K562 (cell line): ENCODE data around the gene ZNF74. TPM values are rescaled to one million over a fixed set of nuclear protein-coding genes. Genes with fewer than 3 reads are reported as not detected.
A peak's percentile ranks its signal among the peaks of the same experiment; 100 is the strongest.

Experiments
- EHMT2 ChIP-seq: fragments of 450-650 bp; IDR thresholded peaks from 2 replicates; pipeline ENCODE4 v1.6.1; 2018; ENCODE audit warnings: antibody characterized with exemption
- FOXP1 ChIP-seq: sonication (generic); formaldehyde crosslinking; IDR thresholded peaks from 2 replicates; pipeline ENCODE4 v1.8.0; 2022; ENCODE audit warnings: mild to moderate bottlenecking, missing genetic modification reagents
- KLF1 ChIP-seq: fragments of 450-650 bp; IDR thresholded peaks from 2 replicates; pipeline ENCODE4 v1.6.1; 2016; ENCODE audit warnings: missing genetic modification characterization, missing compliant biosample characterization
- MECOM ChIP-seq: fragments of 250-450 bp; sonication (Bioruptor Pico); IDR thresholded peaks from 2 replicates; pipeline ENCODE4 v1.8.0; 2022; ENCODE audit warnings: inconsistent platforms
- NR2C1 ChIP-seq, 2 experiments: fragments of 450-650 bp; IDR thresholded peaks; 2 replicates each; pipeline ENCODE4 v1.6.1; 2017; ENCODE audit warnings: mild to moderate bottlenecking in 2 of 2, antibody characterized with exemption in 1 of 2, inconsistent platforms in 1 of 2, missing compliant biosample characterization in 1 of 2, missing genetic modification characterization in 1 of 2
- OTX1 ChIP-seq: fragments of 450-650 bp; formaldehyde crosslinking; IDR thresholded peaks from 2 replicates; pipeline ENCODE4 v1.4.0; 2022; ENCODE audit warnings: mild to moderate bottlenecking
- PHB ChIP-seq: fragments of 250-450 bp; sonication (Bioruptor Pico); IDR thresholded peaks from 2 replicates; pipeline ENCODE4 v1.5.0; 2021
- PRDM10 ChIP-seq: fragments of 450-650 bp; IDR thresholded peaks from 2 replicates; pipeline ENCODE4 v1.6.1; 2018; ENCODE audit not compliant: partially characterized antibody
- STAG1 ChIP-seq: sonication (generic); formaldehyde crosslinking; IDR thresholded peaks from 2 replicates; pipeline ENCODE4 v1.5.0; 2020; ENCODE audit warnings: missing genetic modification reagents, borderline replicate concordance
- THAP12 ChIP-seq: fragments of 250-450 bp; sonication (Bioruptor Pico); IDR thresholded peaks from 2 replicates; pipeline ENCODE4 v1.9.0; 2021; ENCODE audit warnings: mild to moderate bottlenecking, inconsistent platforms
- ZMIZ1 ChIP-seq, 2 experiments: fragments of 150-350 bp in 1 of 2; IDR thresholded peaks; 2 replicates each; pipeline ENCODE4 v1.6.1; 2012 to 2016; ENCODE audit warnings: low read depth in 2 of 2, low read length in 2 of 2, mild to moderate bottlenecking in 1 of 2, moderate library complexity in 1 of 2
- ZNF133 ChIP-seq: fragments of 250-450 bp; sonication (Bioruptor Pico); IDR thresholded peaks from 2 replicates; pipeline ENCODE4 v1.4.0; 2020; ENCODE audit warnings: mild to moderate bottlenecking
- ZNF253 ChIP-seq: fragments of 250-450 bp; sonication (Bioruptor Pico); conservative IDR thresholded peaks from 2 replicates; pipeline ENCODE4 v1.6.1; 2021; ENCODE audit warnings: mild to moderate bottlenecking
- ZNF263 ChIP-seq: sonication (generic); formaldehyde crosslinking; IDR thresholded peaks from 2 replicates; pipeline ENCODE4 v1.8.0; 2022; ENCODE audit warnings: mild to moderate bottlenecking, missing genetic modification reagents, borderline replicate concordance
- polyA plus RNA-seq, 8 experiments: library from polyadenylated mRNA; depleted of rRNA in 4 of 8; stranded (reverse) in 5 of 8; unstranded in 3 of 8; fragments of >200 nt; fragmentation: Nextera tagmentation in 2 of 8; fragmentation: Illumina TruSeq in 1 of 8; extraction: Ambion mirVana in 2 of 8; extraction: Trizol in 1 of 8; gene quantifications; 2 replicates each; pipeline versions ENCODE4 v1.2.1 to v1.2.3, GENCODE V29; 2011 to 2014; ENCODE audit warnings: inconsistent platforms in 1 of 8, missing spikeins in 1 of 8
- total RNA-seq, 7 experiments: library from RNA; depleted of rRNA in 6 of 7; stranded (reverse); fragments of >200 nt in 6 of 7; fragmentation: Illumina TruSeq in 2 of 7; extraction: Trizol in 2 of 7; gene quantifications; 2 replicates each; pipeline versions ENCODE4 v1.2.1 to v1.2.3, GENCODE V29; 2011 to 2021; ENCODE audit warnings: low replicate concordance in 1 of 7

ZNF74 gene
- total and polyA plus RNA-seq, 9 of the 15 experiments (the other 6 are each of a cell fraction or from before 2014, with no cell fraction given): 2.4 to 53.5 (median 31.5) TPM

GRCh38 chr22:20423906-20424551, 30.1 kb downstream of the ZNF74 start (continued):
- TF ChIP-seq ZNF133 (CRISPR knock-in tag) (peak; percentile 90; the same call in 1 of the 2 replicates), NR2C1 (IDR thresholded peaks at IDR 0.05) (no peak), NR2C1 (tag; IDR thresholded peaks at IDR 0.05) (no peak), PHB (peak; percentile 53; the same call in 1 of the 2 replicates), MECOM (CRISPR knock-in tag) (no peak), STAG1 (CRISPR knock-in tag) (no peak), ZNF253 (CRISPR knock-in tag) (no peak), PRDM10 (peak; percentile 66), KLF1 (peak; percentile 20; the same call in 1 of the 2 replicates), OTX1 (CRISPR knock-in tag) (0 out of 2 replicates have a peak, but pooled peaks have one; percentile 35), ZMIZ1 (IDR thresholded peaks at IDR 0.05; ENCODE audit: low read depth in 2 of 2, low read length in 2 of 2) (no peak), ZNF263 (CRISPR knock-in tag) (peak; percentile 58), FOXP1 (CRISPR knock-in tag) (peak; percentile 18; the same call in 1 of the 2 replicates), EHMT2 (no peak), THAP12 (CRISPR knock-in tag) (0 out of 2 replicates have a peak, but pooled peaks have one; percentile 9)
